ENCODE measurements around the gene SP4.

GRCh38 chr7:21417647-21418046 is 10.2 kb upstream of the SP4 start:
- TF ChIP-seq CTCF (IDR thresholded peaks at IDR 0.05; ENCODE audit: extremely low read depth in 1 of 2, insufficient read depth in 1 of 2, low read depth in 1 of 2, low read length in 2 of 2) (no peak), GATA2 (IDR thresholded peaks at IDR 0.05; ENCODE audit: insufficient read depth, insufficient read length, low read depth, low read length) (no peak), MAX (IDR thresholded peaks at IDR 0.05; ENCODE audit: insufficient read depth, insufficient read length) (no peak), POLR2A (IDR thresholded peaks at IDR 0.05; ENCODE audit: low read depth, low read length) (no peak), JUN (IDR thresholded peaks at IDR 0.05; ENCODE audit: borderline replicate concordance, insufficient read depth, insufficient read length, low read depth) (no peak), EZH2 (IDR thresholded peaks at IDR 0.05; ENCODE audit: borderline replicate concordance, low read depth, low read length, severe bottlenecking) (no peak), FOS (IDR thresholded peaks at IDR 0.05; ENCODE audit: borderline replicate concordance, insufficient read depth, low read length) (no peak), MYC (IDR thresholded peaks at IDR 0.05; ENCODE audit: low read depth, low read length) (no peak), POLR2AphosphoS5 (IDR thresholded peaks at IDR 0.05; ENCODE audit: insufficient read depth, low read depth, low read length) (no peak)
